ENCODE data around the gene HOXB6. TPM values are rescaled to one million over a fixed set of nuclear protein-coding genes. Genes with fewer than 3 reads are reported as not detected.
A peak's percentile ranks its signal among the peaks of the same experiment; 100 is the strongest.

The HOXB6 gene
- total RNA-seq, 1 experiment from 2014 or later: 196 TPM

- BruUV-seq (replicated peaks): TSS peak; percentile 94
- Histone ChIP-seq H3K9me3 (ENCODE audit: control insufficient read depth, insufficient read depth, low read depth, low read length) (no peaks in the 10 kb centered on the region), H3K36me3 (ENCODE audit: control insufficient read depth, insufficient read depth, low read length) (0 out of 2 replicates have a peak, but pooled peaks cover 3% of the 10 kb centered on the region), H3K4me3 (ENCODE audit: low read depth in 2 of 2, low read length in 2 of 2) (peak within 1 kb of the TSS; percentile 78 to 93), H3K27me3 (ENCODE audit: control insufficient read depth, insufficient read depth, low read length) (no peaks in the 10 kb centered on the region), H3K27ac (ENCODE audit: low read length) (peak within 1 kb of the TSS; percentile 99), H3K4me1 (ENCODE audit: control insufficient read depth, insufficient read depth, low read length) (peaks cover 59% of the 10 kb centered on the region)
- TF ChIP-seq SIN3A (IDR thresholded peaks at IDR 0.05; ENCODE audit: borderline replicate concordance, insufficient read depth, low read depth, low read length) (peak; percentile 62), POLR2AphosphoS5 (IDR thresholded peaks at IDR 0.05; ENCODE audit: low read depth, low read length) (peak; percentile 95), TCF7L2 (IDR thresholded peaks at IDR 0.05; ENCODE audit: low read depth, low read length) (no peak)
- CTCF ChIA-PET: interaction anchor here (0.6 to 1.6 kb wide), 5 partner anchors 10 to 332 kb away, joined by 3 to 13 read pairs (median 5); no protein-coding TSS in a partner anchor
- in situ Hi-C loops (cut with HindIII; ENCODE audit: low pct_unique_long_range_greater_than_20kb, low sequenced_read_pairs) (no loop called here), intact Hi-C loops (cut with micrococcal nuclease; ENCODE audit: unreplicated experiment) (no loop called here)
- DNase-seq (ENCODE audit: low read depth, low spot score): no peak
- POLR2A ChIA-PET: interaction anchor here (0.5 to 2.0 kb wide), 9 partner anchors 10 to 428 kb away, joined by 3 to 27 read pairs (median 5); no protein-coding TSS in a partner anchor
- peak; percentile 66 for ATAC-seq
These were observed 21.7 kb upstream of the HOXB6 start, which contains the start of gene HOXB9 for GRCh38 chr17:48626245-48627117. TSS of gene HOXB9 (minus strand) at chr17:48626358. CDS start at chr17:48626269, 89 bp downstream.

- H3K27ac ChIP-seq (ENCODE audit: low read length): peak overlapping the region; percentile 95
- H3K36me3 ChIP-seq (ENCODE audit: control insufficient read depth, insufficient read depth, low read length): 0 out of 2 replicates have a peak, but pooled peaks cover 3% of the 10 kb centered on the region
- ChIA-PET CTCF (interaction anchor here (0.7 to 1.6 kb wide), 4 partner anchors 11 to 266 kb away, joined by 3 to 13 read pairs (median 4); no protein-coding TSS in a partner anchor), POLR2A (interaction anchor here (0.6 to 2.0 kb wide), 11 partner anchors 9 to 548 kb away, joined by 3 to 27 read pairs (median 4); no protein-coding TSS in a partner anchor)
- no peaks in the 10 kb centered on the region for H3K9me3 ChIP-seq (ENCODE audit: control insufficient read depth, insufficient read depth, low read depth, low read length)
- H3K4me3 ChIP-seq (ENCODE audit: low read depth in 2 of 2, low read length in 2 of 2): peak overlapping the region; percentile 78 to 93
- BruUV-seq (replicated peaks): TSS peak; percentile 62
- H3K4me1 ChIP-seq (ENCODE audit: control insufficient read depth, insufficient read depth, low read length): peaks cover 60% of the 10 kb centered on the region
- no peaks in the 10 kb centered on the region for H3K27me3 ChIP-seq (ENCODE audit: control insufficient read depth, insufficient read depth, low read length)
- ATAC-seq (peak; percentile 73), DNase-seq (ENCODE audit: low read depth, low spot score) (no peak)
- intact Hi-C loops (cut with micrococcal nuclease; ENCODE audit: unreplicated experiment) (no loop called here), in situ Hi-C loops (cut with HindIII; ENCODE audit: low pct_unique_long_range_greater_than_20kb, low sequenced_read_pairs) (no loop called here)
- TF ChIP-seq CTCF (IDR thresholded peaks at IDR 0.05): no peak
- peak; percentile 89 for TF ChIP-seq TCF7L2 (IDR thresholded peaks at IDR 0.05; ENCODE audit: low read depth, low read length)
- TF ChIP-seq REST (IDR thresholded peaks at IDR 0.05; ENCODE audit: insufficient read depth in 1 of 2, low read depth in 2 of 2, low read length in 1 of 2): 0 out of 4 replicates have a peak, but pooled peaks of 1 of the 2 experiments have one; percentile 31
These were observed 20.9 kb upstream of the HOXB6 start for GRCh38 chr17:48625495-48626244.
